Loucy (cell line): Measurements from ENCODE around the gene SLC4A9.

Experiments used
- EZH2phosphoT487 ChIP-seq: fragments of 200-600 bp; IDR thresholded peaks from 2 replicates; pipeline ENCODE4 v1.6.1; 2018; ENCODE audit warnings: antibody characterized with exemption, mild to moderate bottlenecking, moderate library complexity, borderline replicate concordance
- TF ChIP-seq, protein P1 (sequence below): fragments of 200-600 bp; sonication (generic); conservative IDR thresholded peaks from 2 replicates; pipeline ENCODE4 v1.5.1; 2014; ENCODE audit warnings: mild to moderate bottlenecking, antibody characterized with exemption, low read length

DNA sequence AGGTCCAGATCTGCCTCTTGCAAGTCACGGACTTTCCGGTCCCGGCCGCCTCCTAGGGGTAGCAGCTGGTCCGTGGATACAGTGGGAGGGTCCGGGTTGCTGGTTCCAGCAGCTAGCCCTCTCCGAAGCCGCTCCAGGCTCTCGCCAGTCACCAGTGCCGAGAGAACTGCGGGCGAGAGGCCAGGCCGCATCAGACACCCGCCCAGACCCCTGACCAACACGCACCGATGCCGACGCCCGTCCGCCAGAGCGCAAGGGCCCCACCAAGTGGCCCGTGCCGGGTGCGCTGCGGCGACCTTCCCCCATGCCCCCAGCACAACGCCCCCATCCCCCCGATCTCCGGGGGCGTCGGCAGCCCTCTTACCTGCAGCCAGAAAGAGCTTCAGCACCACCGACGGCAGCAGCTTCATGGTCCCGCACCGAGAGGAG lies 14.1 kb upstream of the SLC4A9 start:
- TF ChIP-seq, protein P1, sequence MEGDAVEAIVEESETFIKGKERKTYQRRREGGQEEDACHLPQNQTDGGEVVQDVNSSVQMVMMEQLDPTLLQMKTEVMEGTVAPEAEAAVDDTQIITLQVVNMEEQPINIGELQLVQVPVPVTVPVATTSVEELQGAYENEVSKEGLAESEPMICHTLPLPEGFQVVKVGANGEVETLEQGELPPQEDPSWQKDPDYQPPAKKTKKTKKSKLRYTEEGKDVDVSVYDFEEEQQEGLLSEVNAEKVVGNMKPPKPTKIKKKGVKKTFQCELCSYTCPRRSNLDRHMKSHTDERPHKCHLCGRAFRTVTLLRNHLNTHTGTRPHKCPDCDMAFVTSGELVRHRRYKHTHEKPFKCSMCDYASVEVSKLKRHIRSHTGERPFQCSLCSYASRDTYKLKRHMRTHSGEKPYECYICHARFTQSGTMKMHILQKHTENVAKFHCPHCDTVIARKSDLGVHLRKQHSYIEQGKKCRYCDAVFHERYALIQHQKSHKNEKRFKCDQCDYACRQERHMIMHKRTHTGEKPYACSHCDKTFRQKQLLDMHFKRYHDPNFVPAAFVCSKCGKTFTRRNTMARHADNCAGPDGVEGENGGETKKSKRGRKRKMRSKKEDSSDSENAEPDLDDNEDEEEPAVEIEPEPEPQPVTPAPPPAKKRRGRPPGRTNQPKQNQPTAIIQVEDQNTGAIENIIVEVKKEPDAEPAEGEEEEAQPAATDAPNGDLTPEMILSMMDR: peak; percentile 27; the same call in 1 of the 2 replicates
- TF ChIP-seq EZH2phosphoT487: no peak
